ENCODE data around the gene BTK. TPM values are rescaled to one million over a fixed set of nuclear protein-coding genes. Genes with fewer than 3 reads are reported as not detected.

BTK gene
- total RNA-seq (2021): not detected in 2 replicates
- not detected for Bru-seq, nascent RNA
- BruChase-seq, experiment 1, labeled RNA remaining after a 2-hour chase: percentile 6 among the genes with signal in this experiment
- percentile 4 among the genes with signal in this experiment for BruChase-seq, experiment 2, labeled RNA remaining after a 6-hour chase
- long read RNA-seq, partial matches to known transcripts: 1 of 1 reads
- long read RNA-seq, other reads (novel, unspliced or antisense): 0 of 1 reads

DNA sequence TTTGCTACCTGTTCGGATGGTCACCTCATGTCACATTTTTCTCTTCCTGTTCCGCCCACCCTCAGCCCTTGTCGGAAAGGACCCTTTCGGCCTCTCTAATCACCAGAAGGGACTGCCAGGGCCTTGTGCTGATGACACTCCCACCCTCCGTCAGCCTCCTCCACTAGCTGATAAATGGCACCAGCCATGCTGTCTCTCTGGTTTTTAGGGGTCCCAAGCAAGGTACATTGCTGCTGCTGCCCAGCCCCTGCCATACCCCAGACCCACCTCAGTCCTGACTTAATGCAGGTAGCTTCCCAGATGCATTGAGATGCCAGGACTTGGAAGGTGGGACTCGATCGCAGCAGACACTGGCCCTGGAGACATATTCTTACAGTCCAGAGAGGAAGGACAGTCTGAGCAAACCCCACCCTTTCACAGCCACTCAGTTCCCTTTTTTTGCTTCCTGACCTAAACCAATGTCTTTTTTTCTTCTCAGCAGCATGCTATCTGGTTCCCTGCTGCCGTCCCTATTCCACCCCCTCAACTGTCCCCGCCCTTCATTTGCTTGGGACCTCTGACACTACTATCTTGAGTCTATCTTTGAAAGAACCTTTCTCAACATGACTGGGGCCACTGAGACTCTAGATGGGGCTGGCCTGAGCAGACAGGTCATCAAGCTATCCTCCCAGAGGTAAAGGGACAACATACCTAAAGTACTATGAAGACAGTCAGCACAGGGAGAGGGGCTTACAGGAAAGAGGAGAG, at the start of gene BTK:
BTK (minus strand) TSS at position 397 of the 747 bp plus-strand sequence. CDS start 10,907 bp downstream, outside the sequence.
- no TSS peak for BruUV-seq (replicated peaks)
- Histone ChIP-seq H3K4me1 (ENCODE audit: insufficient read depth, low read length, poor library complexity, severe bottlenecking) (no peaks in the 10 kb centered on the region), H3K4me3 (ENCODE audit: low read depth, low read length, poor library complexity, severe bottlenecking) (no peak within 1 kb of the TSS), H3K27me3 (replicated peaks; ENCODE audit: insufficient read depth, low read depth, low read length, poor library complexity) (no peaks in the 10 kb centered on the region), H3K9me3 (ENCODE audit: low read depth, low read length, poor library complexity, severe bottlenecking) (no peaks in the 10 kb centered on the region), H3K36me3 (ENCODE audit: insufficient read depth, low read length, poor library complexity, severe bottlenecking) (no peaks in the 10 kb centered on the region), H3K27ac (ENCODE audit: low read depth, low read length, poor library complexity, severe bottlenecking) (no peak within 1 kb of the TSS)
- intact Hi-C loops (cut with micrococcal nuclease; ENCODE audit: unreplicated experiment): no loop called here
- ChIA-PET POLR2A (ENCODE audit: low non-redundant PET) (no interaction called here), CTCF (no interaction called here)
- TF ChIP-seq EZH2 (IDR thresholded peaks at IDR 0.05; ENCODE audit: borderline replicate concordance, low read depth, low read length, poor library complexity, severe bottlenecking): no peak
- TF ChIP-seq, protein P1, sequence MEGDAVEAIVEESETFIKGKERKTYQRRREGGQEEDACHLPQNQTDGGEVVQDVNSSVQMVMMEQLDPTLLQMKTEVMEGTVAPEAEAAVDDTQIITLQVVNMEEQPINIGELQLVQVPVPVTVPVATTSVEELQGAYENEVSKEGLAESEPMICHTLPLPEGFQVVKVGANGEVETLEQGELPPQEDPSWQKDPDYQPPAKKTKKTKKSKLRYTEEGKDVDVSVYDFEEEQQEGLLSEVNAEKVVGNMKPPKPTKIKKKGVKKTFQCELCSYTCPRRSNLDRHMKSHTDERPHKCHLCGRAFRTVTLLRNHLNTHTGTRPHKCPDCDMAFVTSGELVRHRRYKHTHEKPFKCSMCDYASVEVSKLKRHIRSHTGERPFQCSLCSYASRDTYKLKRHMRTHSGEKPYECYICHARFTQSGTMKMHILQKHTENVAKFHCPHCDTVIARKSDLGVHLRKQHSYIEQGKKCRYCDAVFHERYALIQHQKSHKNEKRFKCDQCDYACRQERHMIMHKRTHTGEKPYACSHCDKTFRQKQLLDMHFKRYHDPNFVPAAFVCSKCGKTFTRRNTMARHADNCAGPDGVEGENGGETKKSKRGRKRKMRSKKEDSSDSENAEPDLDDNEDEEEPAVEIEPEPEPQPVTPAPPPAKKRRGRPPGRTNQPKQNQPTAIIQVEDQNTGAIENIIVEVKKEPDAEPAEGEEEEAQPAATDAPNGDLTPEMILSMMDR (conservative IDR thresholded peaks at IDR 0.05; ENCODE audit: low read depth, low read length): no peak
- DNase-seq (ENCODE audit: low spot score): no peak

DNA sequence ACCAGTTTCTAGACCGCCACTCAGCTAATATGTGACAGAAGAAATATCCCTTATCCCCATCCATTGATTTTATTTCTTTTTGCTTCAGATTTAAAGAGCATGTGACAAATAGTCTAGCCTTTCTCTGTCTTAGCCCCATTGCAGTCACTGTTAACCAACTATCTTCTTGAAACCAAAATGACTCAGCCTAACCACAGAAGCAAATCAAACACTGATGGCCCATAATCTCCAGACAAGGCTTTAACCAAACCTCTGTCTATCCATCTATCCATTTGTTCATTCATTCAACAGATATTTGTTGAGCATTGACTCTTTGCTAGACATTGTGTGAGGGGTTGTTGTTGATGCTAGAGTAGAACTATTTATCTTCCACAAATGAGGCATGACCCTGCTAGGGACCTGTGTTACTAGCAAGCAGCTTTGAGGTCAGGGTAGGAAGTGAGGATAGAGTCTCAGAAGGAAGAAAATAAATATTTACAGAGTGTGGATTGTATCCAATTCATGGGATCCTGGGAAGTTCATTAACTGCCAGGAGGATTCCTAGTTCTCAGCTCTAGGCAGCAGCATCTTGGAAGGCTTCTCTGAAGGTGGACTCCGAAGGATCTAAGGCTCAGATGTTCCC, 44.6 kb upstream of the BTK start:
- TF ChIP-seq EZH2 (IDR thresholded peaks at IDR 0.05; ENCODE audit: borderline replicate concordance, low read depth, low read length, poor library complexity, severe bottlenecking): no peak
- TF ChIP-seq, protein P1 (conservative IDR thresholded peaks at IDR 0.05; ENCODE audit: low read depth, low read length): no peak
- peaks cover 3% of the 10 kb centered on the region for H3K9me3 ChIP-seq (ENCODE audit: low read depth, low read length, poor library complexity, severe bottlenecking)
- ChIA-PET POLR2A (ENCODE audit: low non-redundant PET) (no interaction called here), CTCF (no interaction called here)
- no peaks in the 10 kb centered on the region for H3K27me3 ChIP-seq (replicated peaks; ENCODE audit: insufficient read depth, low read depth, low read length, poor library complexity)
- H3K4me3 ChIP-seq (ENCODE audit: low read depth, low read length, poor library complexity, severe bottlenecking): no peak overlapping the region
- intact Hi-C loops (cut with micrococcal nuclease; ENCODE audit: unreplicated experiment): no loop called here
- no peak overlapping the region for H3K27ac ChIP-seq (ENCODE audit: low read depth, low read length, poor library complexity, severe bottlenecking)
- DNase-seq (ENCODE audit: low spot score): no peak
- no peaks in the 10 kb centered on the region for H3K4me1 ChIP-seq (ENCODE audit: insufficient read depth, low read length, poor library complexity, severe bottlenecking)
- H3K36me3 ChIP-seq (ENCODE audit: insufficient read depth, low read length, poor library complexity, severe bottlenecking): peaks cover 4% of the 10 kb centered on the region
- BruUV-seq (replicated peaks): no TSS peak

DNA sequence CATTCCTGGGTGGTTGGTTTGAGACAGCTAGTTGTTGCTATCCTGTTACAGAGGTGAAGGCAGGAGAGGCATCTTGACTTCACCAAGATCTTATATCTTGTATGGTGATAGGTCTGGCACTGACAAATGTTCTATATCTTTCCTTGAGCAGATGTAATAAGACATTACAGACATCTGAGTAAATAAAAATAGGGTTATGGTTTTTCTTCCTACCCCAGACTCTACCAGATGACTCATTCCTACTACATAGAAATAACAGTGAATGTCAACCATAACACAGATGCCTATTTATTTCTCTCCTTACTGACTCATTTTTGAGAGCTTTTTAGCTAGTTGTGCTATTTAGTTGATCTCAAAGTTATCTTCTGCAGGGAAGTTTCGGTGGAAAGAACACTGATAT, 43.9 kb upstream of the BTK start:
- intact Hi-C loops (cut with micrococcal nuclease; ENCODE audit: unreplicated experiment): no loop called here
- Histone ChIP-seq H3K27me3 (replicated peaks; ENCODE audit: insufficient read depth, low read depth, low read length, poor library complexity) (no peaks in the 10 kb centered on the region), H3K4me1 (ENCODE audit: insufficient read depth, low read length, poor library complexity, severe bottlenecking) (no peaks in the 10 kb centered on the region), H3K4me3 (ENCODE audit: low read depth, low read length, poor library complexity, severe bottlenecking) (no peak overlapping the region), H3K9me3 (ENCODE audit: low read depth, low read length, poor library complexity, severe bottlenecking) (peaks cover 3% of the 10 kb centered on the region), H3K36me3 (ENCODE audit: insufficient read depth, low read length, poor library complexity, severe bottlenecking) (peaks cover 4% of the 10 kb centered on the region), H3K27ac (ENCODE audit: low read depth, low read length, poor library complexity, severe bottlenecking) (no peak overlapping the region)
- POLR2A ChIA-PET (ENCODE audit: low non-redundant PET): no interaction called here
- CTCF ChIA-PET: no interaction called here
- BruUV-seq (replicated peaks): no TSS peak
- TF ChIP-seq, protein P1 (conservative IDR thresholded peaks at IDR 0.05; ENCODE audit: low read depth, low read length): no peak
- TF ChIP-seq EZH2 (IDR thresholded peaks at IDR 0.05; ENCODE audit: borderline replicate concordance, low read depth, low read length, poor library complexity, severe bottlenecking): no peak
- DNase-seq (ENCODE audit: low spot score): no peak
